Breast epithelium (tissue), 4 donors: ENCODE measurements around the gene PPHLN1. TPM values are rescaled to one million over a fixed set of nuclear protein-coding genes. Genes with fewer than 3 reads are reported as not detected.

Source experiments
- DNase-seq, 2 donors: peaks; one replicate each; pipeline ENCODE4 v3.0.0-alpha.2; 2019; ENCODE audit warnings: low spot score in 2 of 2
- H3K27ac ChIP-seq, 2 donors: fragments of 200-600 bp; sonication (generic) in 1 of 2; one replicate each; pipeline ENCODE4 v1.5.1; 2016 to 2019; ENCODE audit warnings: mild to moderate bottlenecking in 1 of 2
- H3K27me3 ChIP-seq, 2 donors: fragments of 200-600 bp; sonication (generic) in 1 of 2; one replicate each; pipeline versions ENCODE4 v1.5.1 to v1.6.0; 2017 to 2019; ENCODE audit warnings: control low read depth in 1 of 2, mild to moderate bottlenecking in 1 of 2
- H3K36me3 ChIP-seq: fragments of 200-600 bp; one replicate; pipeline ENCODE4 v1.5.1; 2019
- H3K4me1 ChIP-seq, 2 donors: fragments of 200-600 bp; sonication (generic); one replicate each; pipeline ENCODE4 v1.5.1; 2016 to 2019; ENCODE audit warnings: control low read depth in 1 of 2
- H3K4me3 ChIP-seq, 3 donors: fragments of 200-600 bp; sonication (generic); 1 replicate in 2 of 3; 2 replicates in 1 of 3; pipeline ENCODE4 v1.5.1; 2016 to 2019; ENCODE audit warnings: mild to moderate bottlenecking in 3 of 3, moderate library complexity in 2 of 3
- H3K9me3 ChIP-seq, 2 donors: fragments of 200-600 bp; sonication (generic) in 1 of 2; one replicate each; pipeline ENCODE4 v1.5.1; 2016 to 2019; ENCODE audit warnings: control low read depth in 1 of 2
- POLR2A ChIP-seq: fragments of 450-650 bp; IDR thresholded peaks from one replicate; pipeline ENCODE4 v1.6.1; 2016; ENCODE audit warnings: antibody characterized with exemption, mild to moderate bottlenecking, moderate library complexity
- POLR2AphosphoS5 ChIP-seq, 3 donors: sonication (generic); formaldehyde crosslinking; IDR thresholded peaks; one replicate each; pipeline ENCODE4 v1.6.1; 2017; ENCODE audit warnings: antibody characterized with exemption in 3 of 3
- intact Hi-C: fragments of 100-400 bp; cut with DNase I; formaldehyde crosslinking; loops from one replicate; pipeline ENCODE4 v1.15.1; 2023; ENCODE audit warnings: low total_unique reads
- total RNA-seq, 3 donors: library from RNA; depleted of rRNA; stranded (reverse); fragments of >200 nt; gene quantifications; one replicate each; pipeline ENCODE4 v1.1.0, GENCODE V29; 2016
- TF ChIP-seq, protein P1 (sequence below), 3 donors: fragments of 450-650 bp; IDR thresholded peaks; one replicate each; pipeline ENCODE4 v1.5.1; 2016 to 2017; ENCODE audit warnings: antibody characterized with exemption in 3 of 3, mild to moderate bottlenecking in 3 of 3, moderate library complexity in 3 of 3

The PPHLN1 gene
- total RNA-seq, 3 donors from 2014 or later, result 52.0 to 90.6 (median 62.3) TPM

DNA sequence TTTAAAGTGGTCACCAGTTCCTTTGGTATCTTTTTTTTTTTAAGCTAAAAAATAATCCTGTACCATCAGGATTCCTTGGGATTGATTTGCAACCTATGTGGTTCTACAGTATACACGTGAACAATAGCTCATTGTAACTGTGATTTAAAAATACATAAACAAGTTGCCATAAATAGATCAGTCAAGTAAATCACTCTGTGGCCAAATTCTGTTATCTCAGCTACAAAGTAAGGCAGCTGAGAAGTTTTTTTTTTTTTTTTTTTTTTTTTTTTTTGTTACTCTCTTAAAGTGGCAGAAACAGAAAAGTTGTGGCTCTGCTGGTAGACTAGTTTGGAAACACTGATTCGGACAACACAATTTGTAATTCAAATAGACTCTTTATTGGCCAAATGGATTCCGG lies 159.0 kb downstream of the PPHLN1 start:
- no peaks in the 10 kb centered on the region for H3K36me3 ChIP-seq
- no peaks in the 10 kb centered on the region for H3K27me3 ChIP-seq
- H3K4me1 ChIP-seq, result no peaks in the 10 kb centered on the region
- intact Hi-C loops, result no loop called here
- no peaks in the 10 kb centered on the region for H3K9me3 ChIP-seq
- H3K4me3 ChIP-seq, result no peak overlapping the region
- H3K27ac ChIP-seq, result peak overlapping the region in 1 of 2 donors; percentile 67
- TF ChIP-seq, protein P1, sequence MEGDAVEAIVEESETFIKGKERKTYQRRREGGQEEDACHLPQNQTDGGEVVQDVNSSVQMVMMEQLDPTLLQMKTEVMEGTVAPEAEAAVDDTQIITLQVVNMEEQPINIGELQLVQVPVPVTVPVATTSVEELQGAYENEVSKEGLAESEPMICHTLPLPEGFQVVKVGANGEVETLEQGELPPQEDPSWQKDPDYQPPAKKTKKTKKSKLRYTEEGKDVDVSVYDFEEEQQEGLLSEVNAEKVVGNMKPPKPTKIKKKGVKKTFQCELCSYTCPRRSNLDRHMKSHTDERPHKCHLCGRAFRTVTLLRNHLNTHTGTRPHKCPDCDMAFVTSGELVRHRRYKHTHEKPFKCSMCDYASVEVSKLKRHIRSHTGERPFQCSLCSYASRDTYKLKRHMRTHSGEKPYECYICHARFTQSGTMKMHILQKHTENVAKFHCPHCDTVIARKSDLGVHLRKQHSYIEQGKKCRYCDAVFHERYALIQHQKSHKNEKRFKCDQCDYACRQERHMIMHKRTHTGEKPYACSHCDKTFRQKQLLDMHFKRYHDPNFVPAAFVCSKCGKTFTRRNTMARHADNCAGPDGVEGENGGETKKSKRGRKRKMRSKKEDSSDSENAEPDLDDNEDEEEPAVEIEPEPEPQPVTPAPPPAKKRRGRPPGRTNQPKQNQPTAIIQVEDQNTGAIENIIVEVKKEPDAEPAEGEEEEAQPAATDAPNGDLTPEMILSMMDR (IDR thresholded peaks at IDR 0.05), result no peak
- TF ChIP-seq POLR2AphosphoS5 (IDR thresholded peaks at IDR 0.05) (no peak), POLR2A (no peak)
- DNase-seq, result no peak

- no peak for DNase-seq
- H3K36me3 ChIP-seq, result no peaks in the 10 kb centered on the region
- H3K27ac ChIP-seq, result no peak overlapping the region
- no peaks in the 10 kb centered on the region for H3K27me3 ChIP-seq
- no peaks in the 10 kb centered on the region for H3K4me1 ChIP-seq
- intact Hi-C loops, result no loop called here
- no peak overlapping the region for H3K4me3 ChIP-seq
- no peaks in the 10 kb centered on the region for H3K9me3 ChIP-seq
- TF ChIP-seq POLR2AphosphoS5 (IDR thresholded peaks at IDR 0.05), result no peak
- no peak for TF ChIP-seq POLR2A
- TF ChIP-seq, protein P1 (IDR thresholded peaks at IDR 0.05), result no peak
These were observed 159.9 kb downstream of the PPHLN1 start for GRCh38 chr12:42485823-42486222.

DNA sequence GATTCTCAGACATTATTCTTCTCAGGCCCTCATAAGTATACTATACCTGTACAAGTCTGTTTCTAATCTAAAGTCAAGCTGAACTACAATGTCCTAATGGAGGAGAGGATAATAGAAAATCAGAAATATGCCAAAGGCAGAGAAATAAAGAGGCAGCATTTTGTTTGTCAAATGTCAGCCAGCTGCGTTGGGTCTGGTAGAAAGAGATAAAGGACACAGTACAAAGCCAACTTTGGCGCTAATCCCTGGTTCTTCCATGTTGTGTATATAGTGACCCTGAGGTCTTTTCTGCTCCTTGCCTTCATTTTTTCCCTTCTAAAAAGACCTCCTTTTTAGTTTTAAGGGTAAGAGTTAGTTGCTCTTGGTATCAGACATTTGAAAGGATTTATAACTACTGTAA lies 160.4 kb downstream of the PPHLN1 start:
- no peak for DNase-seq
- no peaks in the 10 kb centered on the region for H3K27me3 ChIP-seq
- H3K9me3 ChIP-seq, result no peaks in the 10 kb centered on the region
- no peak overlapping the region for H3K4me3 ChIP-seq
- TF ChIP-seq POLR2A (no peak), POLR2AphosphoS5 (IDR thresholded peaks at IDR 0.05) (no peak)
- TF ChIP-seq, protein P1 (IDR thresholded peaks at IDR 0.05), result no peak
- H3K36me3 ChIP-seq, result no peaks in the 10 kb centered on the region
- intact Hi-C loops, result no loop called here
- H3K27ac ChIP-seq, result no peak overlapping the region
- no peaks in the 10 kb centered on the region for H3K4me1 ChIP-seq

DNA sequence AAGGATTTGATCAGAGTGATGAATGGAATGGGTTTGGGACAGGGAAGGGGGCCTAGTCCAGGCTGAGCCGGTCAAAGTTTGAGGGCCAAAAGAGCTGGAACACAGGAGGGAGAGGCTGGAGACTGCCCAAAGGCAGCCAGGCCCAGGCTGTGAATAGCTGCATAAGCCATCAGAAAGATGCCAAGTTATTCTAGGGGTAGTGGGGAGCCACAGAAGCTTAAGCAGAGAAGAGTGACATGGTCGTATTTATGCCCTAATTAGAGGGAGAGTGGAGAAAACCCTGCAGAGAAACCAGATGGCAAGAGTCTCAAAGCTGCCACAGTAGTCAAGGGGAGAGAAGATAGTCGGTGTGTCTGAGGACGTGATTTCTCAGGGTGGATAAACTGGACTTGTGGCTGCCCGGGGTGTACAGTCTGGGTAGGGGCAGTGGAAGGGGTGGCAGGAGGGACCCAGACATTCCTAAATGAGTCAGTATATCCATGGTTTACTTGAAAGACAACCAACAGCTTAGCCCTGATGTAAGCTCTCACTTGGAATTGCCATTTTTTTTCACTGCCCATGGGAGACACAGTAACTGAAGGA lies 164.4 kb downstream of the PPHLN1 start:
- TF ChIP-seq, protein P1 (IDR thresholded peaks at IDR 0.05), result no peak
- TF ChIP-seq POLR2A (no peak), POLR2AphosphoS5 (IDR thresholded peaks at IDR 0.05) (no peak)
- Histone ChIP-seq H3K27ac (no peak overlapping the region), H3K4me3 (no peak overlapping the region), H3K27me3 (no peaks in the 10 kb centered on the region), H3K9me3 (no peaks in the 10 kb centered on the region), H3K4me1 (no peaks in the 10 kb centered on the region), H3K36me3 (no peaks in the 10 kb centered on the region)
- intact Hi-C loops, result no loop called here
- no peak for DNase-seq

Other genes starting within 250 kb of the PPHLN1 start
- gene GXYLT1, start 181.3 kb upstream of the PPHLN1 start, total RNA-seq, result 10 to 100 TPM; 12.8 to 19.3 (median 18.0) TPM
- 10 to 100 TPM; 32.1 to 43.2 (median 39.4) TPM for gene YAF2, start 87.9 kb upstream of the PPHLN1 start, total RNA-seq
- 10 to 100 TPM; 28.0 to 34.9 (median 31.8) TPM for gene ZCRB1, start 73 bp upstream of the PPHLN1 start, total RNA-seq